Caco-2 (cell line): ENCODE measurements around the gene TENM3. TPM values are rescaled to one million over a fixed set of nuclear protein-coding genes. Genes with fewer than 3 reads are reported as not detected.

Experiments
- BruUV-seq: library from RNA; stranded (reverse); fragments of 400-500 nt; replicated peaks from 2 replicates; lab custom pipeline; 2021; lab: Mats Ljungman, UMichigan
- CTCF ChIA-PET: fragments of 300-600 bp; sonication (Branson Sonifier 250); formaldehyde crosslinking; loops from one replicate; lab custom pipeline; 2022; ENCODE audit warnings: antibody characterized with exemption; lab: Charles Lee
- POLR2A ChIA-PET: fragments of 300-600 bp; sonication (Branson Sonifier 250); formaldehyde crosslinking; loops from one replicate; lab custom pipeline; 2022; ENCODE audit warnings: antibody characterized with exemption; lab: Charles Lee
- DNase-seq, 2 experiments: peaks; one replicate each; pipeline versions ENCODE4 v3.0.0 to v3.0.0-alpha.2; 2020 to 2022
- H3K27me3 ChIP-seq: replicated peaks from 2 replicates; pipeline ENCODE4 v1.6.0; 2011; ENCODE audit warnings: low read length; ENCODE audit not compliant: control insufficient read depth, insufficient read depth
- H3K36me3 ChIP-seq: 2 replicates; pipeline ENCODE4 v1.5.1; 2011; ENCODE audit warnings: low read length; ENCODE audit not compliant: control insufficient read depth, insufficient read depth
- H3K4me1 ChIP-seq: fragments of 250-450 bp; sonication (Bioruptor Pico); 2 replicates; pipeline ENCODE4 v1.5.1; 2020; ENCODE audit warnings: mild to moderate bottlenecking
- H3K4me3 ChIP-seq: 2 replicates; pipeline ENCODE4 v1.5.1; 2011; ENCODE audit warnings: low read depth, mild to moderate bottlenecking, control low read depth, low read length
- H3K9me3 ChIP-seq: fragments of 250-450 bp; sonication (Bioruptor Pico); 2 replicates; pipeline ENCODE4 v1.5.1; 2020; ENCODE audit warnings: mild to moderate bottlenecking, moderate library complexity
- H3K27ac Mint-ChIP-seq: one replicate; pipeline ENCODE4 v1.8.0; 2022; ENCODE audit warnings: mixed read lengths; ENCODE audit not compliant: unreplicated experiment
- H3K27me3 Mint-ChIP-seq: one replicate; pipeline ENCODE4 v1.8.0; 2022; ENCODE audit warnings: mixed read lengths; ENCODE audit not compliant: insufficient read depth, unreplicated experiment
- H3K36me3 Mint-ChIP-seq: one replicate; pipeline ENCODE4 v1.8.0; 2022; ENCODE audit warnings: mild to moderate bottlenecking, mixed read lengths; ENCODE audit not compliant: insufficient read depth, unreplicated experiment
- H3K4me1 Mint-ChIP-seq: one replicate; pipeline ENCODE4 v1.8.0; 2022; ENCODE audit warnings: low read depth, mixed read lengths; ENCODE audit not compliant: unreplicated experiment
- H3K4me3 Mint-ChIP-seq: one replicate; pipeline ENCODE4 v1.8.0; 2022; ENCODE audit warnings: mild to moderate bottlenecking, moderate library complexity, mixed read lengths; ENCODE audit not compliant: unreplicated experiment
- H3K9me3 Mint-ChIP-seq: one replicate; pipeline ENCODE4 v1.8.0; 2022; ENCODE audit warnings: mixed read lengths; ENCODE audit not compliant: unreplicated experiment
- CTCF ChIP-seq, 2 experiments: fragments of 200-600 bp in 1 of 2; IDR thresholded peaks; 1 replicate in 1 of 2; 2 replicates in 1 of 2; pipeline versions ENCODE4 v1.5.1 to v1.8.0; 2011 to 2022; ENCODE audit warnings: antibody characterized with exemption in 1 of 2, control low read depth in 1 of 2, inconsistent platforms in 1 of 2, low read depth in 1 of 2, low read length in 1 of 2, mild to moderate bottlenecking in 1 of 2, moderate library complexity in 1 of 2; ENCODE audit not compliant: insufficient read depth in 1 of 2, severe bottlenecking in 1 of 2, unreplicated experiment in 1 of 2
- intact Hi-C: fragments of 100-400 bp; cut with micrococcal nuclease; formaldehyde crosslinking; loops from one replicate; pipeline ENCODE4 v1.10.0; 2022; ENCODE audit not compliant: unreplicated experiment
- total RNA-seq: library from RNA; stranded (reverse); gene quantifications from 2 replicates; pipeline ENCODE4 v1.2.3, GENCODE V29; 2022

Gene TENM3
- total RNA-seq, 1 experiment from 2014 or later, result 94.7 TPM

GRCh38 chr4:182268966-182269365, 25.8 kb downstream of the TENM3 start:
- Histone ChIP-seq H3K36me3 (no peaks in the 10 kb centered on the region), H3K9me3 (no peaks in the 10 kb centered on the region), H3K27me3 (no peaks in the 10 kb centered on the region), H3K4me3 (no peak overlapping the region), H3K4me1 (peaks cover 44% of the 10 kb centered on the region)
- Mint-ChIP-seq H3K4me1 (peaks cover 16% of the 10 kb centered on the region), H3K4me3 (no peak overlapping the region), H3K36me3 (peaks cover 23% of the 10 kb centered on the region), H3K9me3 (no peaks in the 10 kb centered on the region), H3K27ac (no peak overlapping the region), H3K27me3 (no peaks in the 10 kb centered on the region)
- no TSS peak for BruUV-seq
- POLR2A ChIA-PET, result no interaction called here
- DNase-seq, result no peak
- intact Hi-C loops, result no loop called here
- CTCF ChIA-PET, result no interaction called here
- TF ChIP-seq CTCF (IDR thresholded peaks at IDR 0.05; ENCODE audit: insufficient read depth in 1 of 2, low read depth in 1 of 2, low read length in 1 of 2, severe bottlenecking in 1 of 2, unreplicated experiment in 1 of 2), result no peak

- Histone ChIP-seq H3K4me3 (no peak overlapping the region), H3K36me3 (no peaks in the 10 kb centered on the region), H3K9me3 (no peaks in the 10 kb centered on the region), H3K4me1 (peaks cover 66% of the 10 kb centered on the region), H3K27me3 (no peaks in the 10 kb centered on the region)
- H3K36me3 Mint-ChIP-seq, result peaks cover 38% of the 10 kb centered on the region
- ChIA-PET CTCF (no interaction called here), POLR2A (no interaction called here)
- intact Hi-C loops, result no loop called here
- H3K9me3 Mint-ChIP-seq, result no peaks in the 10 kb centered on the region
- H3K27ac Mint-ChIP-seq, result no peak overlapping the region
- H3K27me3 Mint-ChIP-seq, result no peaks in the 10 kb centered on the region
- H3K4me1 Mint-ChIP-seq, result peaks cover 33% of the 10 kb centered on the region
- TF ChIP-seq CTCF (IDR thresholded peaks at IDR 0.05; ENCODE audit: insufficient read depth in 1 of 2, low read depth in 1 of 2, low read length in 1 of 2, severe bottlenecking in 1 of 2, unreplicated experiment in 1 of 2), result no peak
- no peak for DNase-seq
- no TSS peak for BruUV-seq
- H3K4me3 Mint-ChIP-seq, result no peak overlapping the region
Measured at GRCh38 chr4:182271731-182272130, 28.5 kb downstream of the TENM3 start.

- no peak for TF ChIP-seq CTCF (IDR thresholded peaks at IDR 0.05; ENCODE audit: insufficient read depth in 1 of 2, low read depth in 1 of 2, low read length in 1 of 2, severe bottlenecking in 1 of 2, unreplicated experiment in 1 of 2)
Measured at GRCh38 chr4:182272151-182272550, 28.9 kb downstream of the TENM3 start.

More at GRCh38 chr4:182272151-182272550, 28.9 kb downstream of the TENM3 start:
- intact Hi-C loops, result no loop called here
- Mint-ChIP-seq H3K4me1 (peaks cover 33% of the 10 kb centered on the region), H3K9me3 (no peaks in the 10 kb centered on the region), H3K27ac (no peak overlapping the region), H3K4me3 (no peak overlapping the region), H3K36me3 (peaks cover 42% of the 10 kb centered on the region), H3K27me3 (no peaks in the 10 kb centered on the region)
- Histone ChIP-seq H3K9me3 (no peaks in the 10 kb centered on the region), H3K27me3 (no peaks in the 10 kb centered on the region), H3K4me3 (no peak overlapping the region), H3K4me1 (peaks cover 67% of the 10 kb centered on the region), H3K36me3 (no peaks in the 10 kb centered on the region)
- ChIA-PET CTCF (no interaction called here), POLR2A (no interaction called here)
- no peak for DNase-seq
- no TSS peak for BruUV-seq
